SU-DHL-6 (cell line): ENCODE results near the gene SNHG17.
"Not testable (repeated sequence)": the region's sequence is repeated elsewhere in the genome, so short reads cannot be mapped to it uniquely, and the experiment has no call there.

ENCODE experiments used
- H2AFZ ChIP-seq: fragments of 200-600 bp; sonication (generic); 2 replicates; pipeline ENCODE4 v1.6.1; 2014; ENCODE audit warnings: low read depth, mild to moderate bottlenecking, moderate library complexity, mixed read lengths, antibody characterized with exemption, low read length; ENCODE audit not compliant: severe bottlenecking
- H3F3A ChIP-seq: fragments of 200-600 bp; shearing (Covaris generic); 2 replicates; pipeline ENCODE4 v1.6.0; 2016; ENCODE audit warnings: antibody characterized with exemption, mild to moderate bottlenecking; ENCODE audit not compliant: insufficient read depth
- H3K27ac ChIP-seq: fragments of 200-600 bp; sonication (generic); 2 replicates; pipeline ENCODE4 v1.5.1; 2016; ENCODE audit warnings: low read depth, mild to moderate bottlenecking, low read length, moderate library complexity, mixed read lengths
- H3K27me3 ChIP-seq: fragments of 200-600 bp; sonication (generic), shearing (Covaris generic); 2 replicates; pipeline ENCODE4 v1.6.0; 2014; ENCODE audit warnings: mild to moderate bottlenecking, low read length
- H3K36me3 ChIP-seq: fragments of 200-600 bp; sonication (generic); 2 replicates; pipeline ENCODE4 v1.6.1; 2014; ENCODE audit warnings: mild to moderate bottlenecking, low read length, mixed read lengths
- H3K4me2 ChIP-seq: fragments of 300-600, 200-600 bp; shearing (Covaris generic), sonication (generic); 2 replicates; pipeline ENCODE4 v1.6.0; 2014; ENCODE audit warnings: low read length, low read depth, mild to moderate bottlenecking; ENCODE audit not compliant: poor library complexity, severe bottlenecking
- H3K4me3 ChIP-seq: fragments of 200-600 bp; sonication (generic); 2 replicates; pipeline ENCODE4 v1.5.1; 2014; ENCODE audit warnings: antibody characterized with exemption, low read length, mild to moderate bottlenecking, mixed read lengths; ENCODE audit not compliant: insufficient read depth, poor library complexity, severe bottlenecking
- H3K79me2 ChIP-seq: fragments of 200-600 bp; sonication (generic); 2 replicates; pipeline ENCODE4 v1.6.1; 2014; ENCODE audit warnings: mild to moderate bottlenecking, low read length, moderate library complexity; ENCODE audit not compliant: insufficient read depth
- H3K9ac ChIP-seq: fragments of 200-600 bp; sonication (generic); 2 replicates; pipeline ENCODE4 v1.7.0; 2014; ENCODE audit warnings: mild to moderate bottlenecking, low read length
- H3K9me2 ChIP-seq: fragments of 200-600 bp; sonication (generic); replicated peaks from 2 replicates; pipeline ENCODE4 v1.6.1; 2014; ENCODE audit warnings: low read length; ENCODE audit not compliant: insufficient read depth
- H3K9me3 ChIP-seq: fragments of 200-600 bp; sonication (generic); 2 replicates; pipeline ENCODE4 v1.6.1; 2014; ENCODE audit warnings: low read length, mixed read lengths; ENCODE audit not compliant: insufficient read depth
- H4K20me1 ChIP-seq: fragments of 200-600 bp; sonication (generic); 2 replicates; pipeline ENCODE4 v1.6.1; 2014; ENCODE audit warnings: low read depth, mild to moderate bottlenecking, antibody characterized with exemption, low read length, moderate library complexity, mixed read lengths
- EZH2phosphoT487 ChIP-seq: fragments of 200-600 bp; sonication (generic), shearing (Covaris generic); conservative IDR thresholded peaks from 2 replicates; pipeline ENCODE4 v1.6.1; 2018; ENCODE audit warnings: mild to moderate bottlenecking, antibody characterized with exemption, low read length, moderate library complexity, mixed read lengths
- TF ChIP-seq, protein P1 (sequence below): fragments of 200-600 bp; sonication (generic); IDR thresholded peaks from one replicate; pipeline ENCODE4 v1.5.1; 2017; ENCODE audit warnings: antibody characterized with exemption, mild to moderate bottlenecking, low read length, moderate library complexity; ENCODE audit not compliant: insufficient read depth, poor library complexity, severe bottlenecking

The SNHG17 gene

DNA sequence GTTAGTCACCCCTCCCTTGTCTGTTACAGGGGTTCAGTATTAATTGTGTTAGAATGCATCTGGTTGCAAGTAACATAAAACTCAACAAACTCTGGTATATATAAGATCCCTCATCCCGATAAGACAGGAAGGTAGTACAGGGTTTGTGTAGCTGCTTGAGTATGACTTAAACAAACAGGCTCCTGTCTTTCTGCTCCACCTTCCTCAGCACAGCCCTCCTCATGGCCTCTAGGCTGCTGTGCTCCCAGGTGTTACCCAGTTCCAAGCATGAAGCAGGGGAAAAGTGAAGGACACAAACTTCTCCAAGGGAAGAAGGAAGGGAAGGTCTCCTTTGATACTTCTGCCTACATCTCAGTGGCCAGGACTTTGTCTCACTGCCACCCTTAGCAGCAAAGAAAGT, 36.1 kb upstream of the SNHG17 start:
- no peak overlapping the region for H2AFZ ChIP-seq
- H3K9me2 ChIP-seq = no peaks in the 10 kb centered on the region
- H3K9ac ChIP-seq = no peak overlapping the region
- peaks cover 34% of the 10 kb centered on the region for H3K79me2 ChIP-seq
- H4K20me1 ChIP-seq = no peaks in the 10 kb centered on the region
- no peak overlapping the region for H3K4me3 ChIP-seq
- H3K9me3 ChIP-seq = no peaks in the 10 kb centered on the region
- peaks cover 7% of the 10 kb centered on the region; the same call in 1 of the 2 replicates for H3F3A ChIP-seq
- H3K36me3 ChIP-seq = no peaks in the 10 kb centered on the region
- no peak overlapping the region for H3K27ac ChIP-seq
- H3K27me3 ChIP-seq = no peaks in the 10 kb centered on the region
- H3K4me2 ChIP-seq = no peak overlapping the region
- TF ChIP-seq, protein P1, sequence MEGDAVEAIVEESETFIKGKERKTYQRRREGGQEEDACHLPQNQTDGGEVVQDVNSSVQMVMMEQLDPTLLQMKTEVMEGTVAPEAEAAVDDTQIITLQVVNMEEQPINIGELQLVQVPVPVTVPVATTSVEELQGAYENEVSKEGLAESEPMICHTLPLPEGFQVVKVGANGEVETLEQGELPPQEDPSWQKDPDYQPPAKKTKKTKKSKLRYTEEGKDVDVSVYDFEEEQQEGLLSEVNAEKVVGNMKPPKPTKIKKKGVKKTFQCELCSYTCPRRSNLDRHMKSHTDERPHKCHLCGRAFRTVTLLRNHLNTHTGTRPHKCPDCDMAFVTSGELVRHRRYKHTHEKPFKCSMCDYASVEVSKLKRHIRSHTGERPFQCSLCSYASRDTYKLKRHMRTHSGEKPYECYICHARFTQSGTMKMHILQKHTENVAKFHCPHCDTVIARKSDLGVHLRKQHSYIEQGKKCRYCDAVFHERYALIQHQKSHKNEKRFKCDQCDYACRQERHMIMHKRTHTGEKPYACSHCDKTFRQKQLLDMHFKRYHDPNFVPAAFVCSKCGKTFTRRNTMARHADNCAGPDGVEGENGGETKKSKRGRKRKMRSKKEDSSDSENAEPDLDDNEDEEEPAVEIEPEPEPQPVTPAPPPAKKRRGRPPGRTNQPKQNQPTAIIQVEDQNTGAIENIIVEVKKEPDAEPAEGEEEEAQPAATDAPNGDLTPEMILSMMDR = no peak
- no peak for TF ChIP-seq EZH2phosphoT487

DNA sequence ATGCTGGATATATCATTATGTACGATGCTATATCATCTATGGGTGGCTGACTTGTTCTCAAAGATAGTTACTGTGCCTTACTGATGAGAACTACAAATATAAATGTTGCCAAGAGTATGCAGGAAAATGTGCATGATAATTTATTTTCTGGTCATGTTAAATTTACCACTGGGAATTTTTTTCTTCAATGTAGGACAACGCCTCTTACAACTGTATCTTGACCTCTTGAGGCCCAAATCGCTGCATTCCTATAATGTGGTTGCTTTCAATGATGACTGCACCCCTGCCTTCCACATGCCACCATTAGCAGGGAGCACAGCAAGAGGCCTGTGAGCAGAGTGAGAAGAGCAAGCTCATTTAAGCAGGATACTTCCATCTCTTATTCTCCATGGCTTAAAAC, 31.9 kb upstream of the SNHG17 start:
- Histone ChIP-seq H3K4me3 (no peak overlapping the region), H3K4me2 (no peak overlapping the region), H3F3A (peaks cover 3% of the 10 kb centered on the region; the same call in 1 of the 2 replicates), H3K27me3 (no peaks in the 10 kb centered on the region), H3K9ac (no peak overlapping the region), H2AFZ (no peak overlapping the region), H3K9me2 (no peaks in the 10 kb centered on the region), H3K9me3 (no peaks in the 10 kb centered on the region), H3K79me2 (no peaks in the 10 kb centered on the region), H4K20me1 (no peaks in the 10 kb centered on the region), H3K36me3 (no peaks in the 10 kb centered on the region), H3K27ac (no peak overlapping the region)
- TF ChIP-seq, protein P1 = no peak
- no peak for TF ChIP-seq EZH2phosphoT487

DNA sequence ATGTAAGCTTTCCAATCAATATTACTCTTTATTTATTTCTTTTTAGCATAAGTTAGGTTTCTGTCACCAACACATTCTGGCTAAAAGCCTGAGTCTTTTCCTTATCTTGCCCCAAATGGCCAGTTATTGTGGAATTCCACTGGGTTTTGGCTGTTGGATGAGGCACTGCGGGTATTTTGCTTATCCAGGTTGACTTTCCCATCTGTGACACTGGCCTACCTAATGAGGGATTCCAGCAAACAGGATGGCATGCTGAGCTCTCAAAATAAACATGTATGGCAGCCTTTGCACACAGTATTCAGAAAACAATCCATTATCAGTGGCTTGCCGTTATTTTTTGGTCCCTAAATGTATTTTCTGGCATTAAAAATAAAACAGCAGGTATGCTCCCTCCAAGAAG, 31.0 kb upstream of the SNHG17 start:
- no peak overlapping the region for H2AFZ ChIP-seq
- no peaks in the 10 kb centered on the region for H3F3A ChIP-seq
- no peak overlapping the region for H3K4me3 ChIP-seq
- no peaks in the 10 kb centered on the region for H3K27me3 ChIP-seq
- H3K36me3 ChIP-seq = no peaks in the 10 kb centered on the region
- H3K9me3 ChIP-seq = no peaks in the 10 kb centered on the region
- H3K27ac ChIP-seq = no peak overlapping the region
- no peak overlapping the region for H3K4me2 ChIP-seq
- TF ChIP-seq EZH2phosphoT487 = no peak
- TF ChIP-seq, protein P1 = no peak
- no peaks in the 10 kb centered on the region for H3K9me2 ChIP-seq
- H3K79me2 ChIP-seq = no peaks in the 10 kb centered on the region
- H3K9ac ChIP-seq = no peak overlapping the region
- no peaks in the 10 kb centered on the region for H4K20me1 ChIP-seq

DNA sequence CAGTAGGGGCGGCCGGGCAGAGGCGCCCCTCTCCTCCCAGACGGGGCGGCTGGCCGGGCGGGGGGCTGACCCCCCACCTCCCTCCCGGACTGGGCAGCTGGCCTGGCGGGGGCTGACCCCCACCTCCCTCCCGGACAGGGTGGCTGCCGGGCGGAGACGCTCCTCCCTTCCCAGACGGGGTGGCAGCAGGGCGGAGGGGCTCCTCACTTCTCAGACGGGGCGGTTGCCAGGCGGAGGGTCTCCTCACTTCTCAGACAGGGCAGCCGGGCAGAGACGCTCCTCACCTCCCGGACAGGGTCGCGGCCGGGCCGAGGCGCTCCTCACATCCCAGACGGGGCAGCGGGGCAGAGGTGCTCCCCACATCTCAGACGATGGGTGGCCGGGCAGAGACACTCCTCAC, 26.4 kb upstream of the SNHG17 start:
- H4K20me1 ChIP-seq, H3K27me3 ChIP-seq, H3K9ac ChIP-seq, H3K9me2 ChIP-seq, H3F3A ChIP-seq, H3K79me2 ChIP-seq, H3K4me3 ChIP-seq, H3K9me3 ChIP-seq, H3K4me2 ChIP-seq, H3K36me3 ChIP-seq, H2AFZ ChIP-seq, H3K27ac ChIP-seq: not testable (repeated sequence)

DNA sequence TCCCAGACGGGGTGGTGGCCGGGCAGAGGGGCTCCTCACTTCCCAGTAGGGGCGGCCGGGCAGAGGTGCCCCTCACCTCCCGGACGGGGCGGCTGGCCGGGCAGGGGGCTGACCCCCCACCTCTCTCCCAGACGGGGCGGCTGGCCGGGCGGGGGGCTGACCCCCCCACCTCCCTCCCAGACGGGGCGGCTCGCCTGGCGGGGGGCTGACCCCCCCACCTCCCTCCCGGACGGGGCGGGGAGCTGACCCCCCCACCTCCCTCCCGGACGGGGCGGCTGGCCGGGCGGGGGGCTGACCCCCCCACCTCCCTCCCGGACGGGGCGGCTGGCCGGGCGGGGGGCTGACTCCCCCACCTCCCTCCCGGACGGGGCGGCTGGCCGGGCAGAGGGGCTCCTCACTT, 26.0 kb upstream of the SNHG17 start:
- not testable (repeated sequence) for H3K9me2 ChIP-seq, H3K9me3 ChIP-seq, H3F3A ChIP-seq, H3K4me2 ChIP-seq, H3K36me3 ChIP-seq, H3K27ac ChIP-seq, H3K4me3 ChIP-seq, H3K9ac ChIP-seq, H2AFZ ChIP-seq, H3K27me3 ChIP-seq, H4K20me1 ChIP-seq, H3K79me2 ChIP-seq

DNA sequence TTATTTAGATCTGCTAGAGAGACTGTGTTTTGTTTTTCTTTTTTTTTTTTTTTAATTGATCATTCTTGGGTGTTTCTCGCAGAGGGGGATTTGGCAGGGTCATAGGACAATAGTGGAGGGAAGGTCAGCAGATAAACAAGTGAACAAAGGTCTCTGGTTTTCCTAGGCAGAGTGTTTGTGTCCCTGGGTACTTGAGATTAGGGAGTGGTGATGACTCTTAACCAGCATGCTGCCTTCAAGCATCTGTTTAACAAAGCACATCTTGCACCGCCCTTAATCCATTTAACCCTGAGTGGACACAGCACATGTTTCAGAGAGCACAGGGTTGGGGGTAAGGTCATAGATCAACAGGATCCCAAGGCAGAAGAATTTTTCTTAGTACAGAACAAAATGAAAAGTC, 25.5 kb upstream of the SNHG17 start:
- not testable (repeated sequence) for H3K27me3 ChIP-seq, H3K36me3 ChIP-seq, H3K9me2 ChIP-seq, H3K79me2 ChIP-seq, H3F3A ChIP-seq, H3K27ac ChIP-seq, H2AFZ ChIP-seq, H3K9ac ChIP-seq, H4K20me1 ChIP-seq, H3K4me3 ChIP-seq, H3K4me2 ChIP-seq, H3K9me3 ChIP-seq
